Measurements from ENCODE around the gene ACADM. TPM values are rescaled to one million over a fixed set of nuclear protein-coding genes. Genes with fewer than 3 reads are reported as not detected.
A peak's percentile ranks its signal among the peaks of the same experiment; 100 is the strongest.

ACADM gene
- total and polyA plus RNA-seq, 2 of the 13 experiments (the other 11 are each of a cell fraction or from before 2014, with no cell fraction given): 43.7 to 92.2 TPM

- TF ChIP-seq, protein P1, sequence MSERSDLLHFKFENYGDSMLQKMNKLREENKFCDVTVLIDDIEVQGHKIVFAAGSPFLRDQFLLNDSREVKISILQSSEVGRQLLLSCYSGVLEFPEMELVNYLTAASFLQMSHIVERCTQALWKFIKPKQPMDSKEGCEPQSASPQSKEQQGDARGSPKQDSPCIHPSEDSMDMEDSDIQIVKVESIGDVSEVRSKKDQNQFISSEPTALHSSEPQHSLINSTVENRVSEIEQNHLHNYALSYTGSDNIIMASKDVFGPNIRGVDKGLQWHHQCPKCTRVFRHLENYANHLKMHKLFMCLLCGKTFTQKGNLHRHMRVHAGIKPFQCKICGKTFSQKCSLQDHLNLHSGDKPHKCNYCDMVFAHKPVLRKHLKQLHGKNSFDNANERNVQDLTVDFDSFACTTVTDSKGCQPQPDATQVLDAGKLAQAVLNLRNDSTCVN (CRISPR knock-in tag; IDR thresholded peaks at IDR 0.05; ENCODE audit: borderline replicate concordance): no peak
- TF ChIP-seq SALL1 (CRISPR knock-in tag; IDR thresholded peaks at IDR 0.05): peak; percentile 46; the same call in 1 of the 2 replicates
- no peak for TF ChIP-seq HMGXB3 (CRISPR knock-in tag; IDR thresholded peaks at IDR 0.05; ENCODE audit: borderline replicate concordance)
- 0 out of 2 replicates have a peak, but pooled peaks have one; percentile 15 for TF ChIP-seq ZNF589 (CRISPR knock-in tag; conservative IDR thresholded peaks at IDR 0.05)
- no peak for TF ChIP-seq KDM4B (CRISPR knock-in tag; IDR thresholded peaks at IDR 0.05)
- TF ChIP-seq ARID2 (CRISPR knock-in tag; IDR thresholded peaks at IDR 0.05; ENCODE audit: borderline replicate concordance): 0 out of 2 replicates have a peak, but pooled peaks have one; percentile 32
- peak in 1 of 2 experiments; percentile 76; a peak in 2 of 4 replicates for TF ChIP-seq ATF4 (CRISPR knock-in tag; IDR thresholded peaks at IDR 0.05)
- TF ChIP-seq, protein P2, sequence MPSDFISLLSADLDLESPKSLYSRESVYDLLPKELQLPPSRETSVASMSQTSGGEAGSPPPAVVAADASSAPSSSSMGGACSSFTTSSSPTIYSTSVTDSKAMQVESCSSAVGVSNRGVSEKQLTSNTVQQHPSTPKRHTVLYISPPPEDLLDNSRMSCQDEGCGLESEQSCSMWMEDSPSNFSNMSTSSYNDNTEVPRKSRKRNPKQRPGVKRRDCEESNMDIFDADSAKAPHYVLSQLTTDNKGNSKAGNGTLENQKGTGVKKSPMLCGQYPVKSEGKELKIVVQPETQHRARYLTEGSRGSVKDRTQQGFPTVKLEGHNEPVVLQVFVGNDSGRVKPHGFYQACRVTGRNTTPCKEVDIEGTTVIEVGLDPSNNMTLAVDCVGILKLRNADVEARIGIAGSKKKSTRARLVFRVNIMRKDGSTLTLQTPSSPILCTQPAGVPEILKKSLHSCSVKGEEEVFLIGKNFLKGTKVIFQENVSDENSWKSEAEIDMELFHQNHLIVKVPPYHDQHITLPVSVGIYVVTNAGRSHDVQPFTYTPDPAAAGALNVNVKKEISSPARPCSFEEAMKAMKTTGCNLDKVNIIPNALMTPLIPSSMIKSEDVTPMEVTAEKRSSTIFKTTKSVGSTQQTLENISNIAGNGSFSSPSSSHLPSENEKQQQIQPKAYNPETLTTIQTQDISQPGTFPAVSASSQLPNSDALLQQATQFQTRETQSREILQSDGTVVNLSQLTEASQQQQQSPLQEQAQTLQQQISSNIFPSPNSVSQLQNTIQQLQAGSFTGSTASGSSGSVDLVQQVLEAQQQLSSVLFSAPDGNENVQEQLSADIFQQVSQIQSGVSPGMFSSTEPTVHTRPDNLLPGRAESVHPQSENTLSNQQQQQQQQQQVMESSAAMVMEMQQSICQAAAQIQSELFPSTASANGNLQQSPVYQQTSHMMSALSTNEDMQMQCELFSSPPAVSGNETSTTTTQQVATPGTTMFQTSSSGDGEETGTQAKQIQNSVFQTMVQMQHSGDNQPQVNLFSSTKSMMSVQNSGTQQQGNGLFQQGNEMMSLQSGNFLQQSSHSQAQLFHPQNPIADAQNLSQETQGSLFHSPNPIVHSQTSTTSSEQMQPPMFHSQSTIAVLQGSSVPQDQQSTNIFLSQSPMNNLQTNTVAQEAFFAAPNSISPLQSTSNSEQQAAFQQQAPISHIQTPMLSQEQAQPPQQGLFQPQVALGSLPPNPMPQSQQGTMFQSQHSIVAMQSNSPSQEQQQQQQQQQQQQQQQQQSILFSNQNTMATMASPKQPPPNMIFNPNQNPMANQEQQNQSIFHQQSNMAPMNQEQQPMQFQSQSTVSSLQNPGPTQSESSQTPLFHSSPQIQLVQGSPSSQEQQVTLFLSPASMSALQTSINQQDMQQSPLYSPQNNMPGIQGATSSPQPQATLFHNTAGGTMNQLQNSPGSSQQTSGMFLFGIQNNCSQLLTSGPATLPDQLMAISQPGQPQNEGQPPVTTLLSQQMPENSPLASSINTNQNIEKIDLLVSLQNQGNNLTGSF (CRISPR knock-in tag; IDR thresholded peaks at IDR 0.05): no peak
- no peak for TF ChIP-seq PAWR (CRISPR knock-in tag; IDR thresholded peaks at IDR 0.05; ENCODE audit: borderline replicate concordance)
- no peak for TF ChIP-seq RFX1 (IDR thresholded peaks at IDR 0.05)
- TF ChIP-seq ZNF225 (CRISPR knock-in tag; IDR thresholded peaks at IDR 0.05): no peak
- TF ChIP-seq MTERF4 (CRISPR knock-in tag; IDR thresholded peaks at IDR 0.05): no peak
- TF ChIP-seq HNRNPUL1 (IDR thresholded peaks at IDR 0.05; ENCODE audit: low read depth, low read length): no peak
- TF ChIP-seq EED (CRISPR knock-in tag; IDR thresholded peaks at IDR 0.05): no peak
- TF ChIP-seq GABPB1 (CRISPR knock-in tag; IDR thresholded peaks at IDR 0.05): peak; percentile 30; the same call in 1 of the 2 replicates
Observed at GRCh38 chr1:75796376-75797272, 72.1 kb downstream of the ACADM start, which contains the start of gene MSH4 (continued).
